HepG2 (cell line): ENCODE data around the gene FLAD1. TPM values are rescaled to one million over a fixed set of nuclear protein-coding genes. Genes with fewer than 3 reads are reported as not detected.

Experiments used
- ARNT2 ChIP-seq: sonication (generic); formaldehyde crosslinking; IDR thresholded peaks from 2 replicates; pipeline ENCODE4 v1.8.0; 2022; ENCODE audit warnings: mild to moderate bottlenecking, low read depth, missing genetic modification reagents, moderate library complexity
- BRCA1 ChIP-seq: sonication (generic); formaldehyde crosslinking; IDR thresholded peaks from 2 replicates; pipeline ENCODE4 v1.4.0; 2020; ENCODE audit warnings: missing genetic modification reagents
- CHD4 ChIP-seq: fragments of 200-600 bp; sonication (generic); IDR thresholded peaks from 2 replicates; pipeline ENCODE4 v1.7.0; 2017; ENCODE audit warnings: mild to moderate bottlenecking, low read length, borderline replicate concordance
- KAT7 ChIP-seq: IDR thresholded peaks from 2 replicates; pipeline ENCODE4 v1.6.1; 2018; ENCODE audit warnings: borderline replicate concordance, missing compliant biosample characterization
- KDM1A ChIP-seq: IDR thresholded peaks from 2 replicates; pipeline ENCODE4 v1.6.1; 2016; ENCODE audit warnings: missing compliant biosample characterization
- MLLT10 ChIP-seq: sonication (generic); formaldehyde crosslinking; IDR thresholded peaks from 2 replicates; pipeline ENCODE4 v1.4.0; 2020; ENCODE audit warnings: missing genetic modification reagents
- RARG ChIP-seq: sonication (generic); formaldehyde crosslinking; IDR thresholded peaks from 2 replicates; pipeline ENCODE4 v1.4.0; 2020; ENCODE audit warnings: low read depth, mild to moderate bottlenecking, missing genetic modification reagents
- REXO4 ChIP-seq: sonication (generic); formaldehyde crosslinking; IDR thresholded peaks from 2 replicates; pipeline ENCODE4 v1.8.0; 2022; ENCODE audit warnings: missing genetic modification reagents, mild to moderate bottlenecking, borderline replicate concordance
- SAFB2 ChIP-seq: sonication (generic); formaldehyde crosslinking; IDR thresholded peaks from 2 replicates; pipeline ENCODE4 v1.5.1; 2020; ENCODE audit warnings: missing genetic modification reagents, low read depth, mild to moderate bottlenecking, borderline replicate concordance
- TCF7L2 ChIP-seq: IDR thresholded peaks from 2 replicates; pipeline ENCODE4 v1.6.1; 2011; ENCODE audit warnings: mild to moderate bottlenecking, low read depth, low read length, moderate library complexity
- TEAD3 ChIP-seq: optimal IDR thresholded peaks from 2 replicates; pipeline ENCODE3; 2016; ENCODE audit warnings: borderline replicate concordance
- ZBTB42 ChIP-seq: sonication (generic); formaldehyde crosslinking; IDR thresholded peaks from 2 replicates; pipeline ENCODE4 v1.5.0; 2020; ENCODE audit warnings: mild to moderate bottlenecking, missing genetic modification reagents
- ZC3H13 ChIP-seq: sonication (generic); formaldehyde crosslinking; IDR thresholded peaks from 2 replicates; pipeline ENCODE4 v1.8.1; 2023; ENCODE audit warnings: mild to moderate bottlenecking, missing genetic modification reagents, moderate library complexity
- ZNF253 ChIP-seq: sonication (generic); formaldehyde crosslinking; IDR thresholded peaks from 2 replicates; pipeline ENCODE4 v1.8.0; 2022; ENCODE audit warnings: mild to moderate bottlenecking, missing genetic modification reagents, borderline replicate concordance
- ZNF44 ChIP-seq: sonication (generic); formaldehyde crosslinking; IDR thresholded peaks from 2 replicates; pipeline ENCODE4 v1.5.1; 2020; ENCODE audit warnings: mild to moderate bottlenecking, missing genetic modification reagents
- ZNF598 ChIP-seq: sonication (generic); formaldehyde crosslinking; IDR thresholded peaks from 2 replicates; pipeline ENCODE4 v1.5.1; 2020; ENCODE audit warnings: mild to moderate bottlenecking, missing genetic modification reagents, borderline replicate concordance
- ZNF614 ChIP-seq: IDR thresholded peaks from 2 replicates; pipeline ENCODE4 v1.6.1; 2018; ENCODE audit warnings: missing biosample characterization, missing genetic modification reagents, inconsistent platforms, borderline replicate concordance
- ZNF772 ChIP-seq: sonication (generic); formaldehyde crosslinking; IDR thresholded peaks from 2 replicates; pipeline ENCODE4 v1.5.0; 2020; ENCODE audit warnings: mild to moderate bottlenecking, missing genetic modification reagents
- ZNF841 ChIP-seq: sonication (generic); formaldehyde crosslinking; IDR thresholded peaks from 2 replicates; pipeline ENCODE4 v1.8.1; 2023; ENCODE audit warnings: missing genetic modification reagents, borderline replicate concordance
- ZNF891 ChIP-seq: sonication (generic); formaldehyde crosslinking; IDR thresholded peaks from 2 replicates; pipeline ENCODE4 v1.5.0; 2020; ENCODE audit warnings: mild to moderate bottlenecking, missing genetic modification reagents
- ZSCAN29 ChIP-seq: sonication (generic); formaldehyde crosslinking; conservative IDR thresholded peaks from 2 replicates; pipeline ENCODE4 v1.4.0; 2020; ENCODE audit warnings: mild to moderate bottlenecking, missing genetic modification reagents
- polyA plus RNA-seq, 8 experiments: library from polyadenylated mRNA; depleted of rRNA in 3 of 8; stranded (reverse) in 7 of 8; unstranded in 1 of 8; fragments of >200 nt; fragmentation: Illumina TruSeq in 4 of 8; extraction: Trizol in 4 of 8; gene quantifications; 2 replicates each; pipeline versions ENCODE4 v1.2.1 to v1.2.3, GENCODE V29; 2011 to 2016; ENCODE audit warnings: low read depth in 4 of 8, missing spikeins in 1 of 8, mixed read lengths in 1 of 8; ENCODE audit not compliant: insufficient read depth in 1 of 8
- total RNA-seq, 5 experiments: library from RNA; depleted of rRNA; stranded (reverse); fragments of >200 nt; fragmentation: Illumina TruSeq; extraction: Trizol; gene quantifications; 2 replicates each; pipeline ENCODE4 v1.2.3, GENCODE V29; 2016; ENCODE audit warnings: low read depth in 1 of 5
- TF ChIP-seq, protein P1 (sequence below): sonication (generic); formaldehyde crosslinking; IDR thresholded peaks from 2 replicates; pipeline ENCODE4 v1.5.0; 2020; ENCODE audit warnings: mild to moderate bottlenecking, missing genetic modification reagents, borderline replicate concordance
- TF ChIP-seq, protein P2 (sequence below): conservative IDR thresholded peaks from 2 replicates; pipeline ENCODE4 v1.6.1; 2018; ENCODE audit warnings: missing genetic modification reagents
- TF ChIP-seq, protein P3 (sequence below): sonication (generic); formaldehyde crosslinking; IDR thresholded peaks from 2 replicates; pipeline ENCODE4 v1.4.0; 2020; ENCODE audit warnings: mild to moderate bottlenecking, missing genetic modification reagents

Gene FLAD1
- total and polyA plus RNA-seq, 2 of the 13 experiments (the other 11 are each of a cell fraction or from before 2014, with no cell fraction given): 25.9 to 32.8 TPM

DNA sequence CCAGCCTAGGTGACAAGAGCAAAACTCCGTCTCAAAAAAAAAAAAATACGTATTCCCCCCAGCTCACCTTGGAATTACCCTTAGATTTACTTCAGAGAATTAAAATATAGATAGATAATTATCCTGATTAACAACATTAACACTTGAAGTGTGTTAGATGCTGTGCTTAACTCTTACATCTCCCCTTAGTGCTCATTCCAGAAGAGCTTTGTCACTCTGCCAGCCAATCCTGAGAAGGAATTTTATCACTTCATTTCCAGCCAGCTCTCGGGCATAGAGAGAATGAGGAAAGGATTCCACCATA, 11.0 kb upstream of the FLAD1 start (continued):
- TF ChIP-seq, protein P1, sequence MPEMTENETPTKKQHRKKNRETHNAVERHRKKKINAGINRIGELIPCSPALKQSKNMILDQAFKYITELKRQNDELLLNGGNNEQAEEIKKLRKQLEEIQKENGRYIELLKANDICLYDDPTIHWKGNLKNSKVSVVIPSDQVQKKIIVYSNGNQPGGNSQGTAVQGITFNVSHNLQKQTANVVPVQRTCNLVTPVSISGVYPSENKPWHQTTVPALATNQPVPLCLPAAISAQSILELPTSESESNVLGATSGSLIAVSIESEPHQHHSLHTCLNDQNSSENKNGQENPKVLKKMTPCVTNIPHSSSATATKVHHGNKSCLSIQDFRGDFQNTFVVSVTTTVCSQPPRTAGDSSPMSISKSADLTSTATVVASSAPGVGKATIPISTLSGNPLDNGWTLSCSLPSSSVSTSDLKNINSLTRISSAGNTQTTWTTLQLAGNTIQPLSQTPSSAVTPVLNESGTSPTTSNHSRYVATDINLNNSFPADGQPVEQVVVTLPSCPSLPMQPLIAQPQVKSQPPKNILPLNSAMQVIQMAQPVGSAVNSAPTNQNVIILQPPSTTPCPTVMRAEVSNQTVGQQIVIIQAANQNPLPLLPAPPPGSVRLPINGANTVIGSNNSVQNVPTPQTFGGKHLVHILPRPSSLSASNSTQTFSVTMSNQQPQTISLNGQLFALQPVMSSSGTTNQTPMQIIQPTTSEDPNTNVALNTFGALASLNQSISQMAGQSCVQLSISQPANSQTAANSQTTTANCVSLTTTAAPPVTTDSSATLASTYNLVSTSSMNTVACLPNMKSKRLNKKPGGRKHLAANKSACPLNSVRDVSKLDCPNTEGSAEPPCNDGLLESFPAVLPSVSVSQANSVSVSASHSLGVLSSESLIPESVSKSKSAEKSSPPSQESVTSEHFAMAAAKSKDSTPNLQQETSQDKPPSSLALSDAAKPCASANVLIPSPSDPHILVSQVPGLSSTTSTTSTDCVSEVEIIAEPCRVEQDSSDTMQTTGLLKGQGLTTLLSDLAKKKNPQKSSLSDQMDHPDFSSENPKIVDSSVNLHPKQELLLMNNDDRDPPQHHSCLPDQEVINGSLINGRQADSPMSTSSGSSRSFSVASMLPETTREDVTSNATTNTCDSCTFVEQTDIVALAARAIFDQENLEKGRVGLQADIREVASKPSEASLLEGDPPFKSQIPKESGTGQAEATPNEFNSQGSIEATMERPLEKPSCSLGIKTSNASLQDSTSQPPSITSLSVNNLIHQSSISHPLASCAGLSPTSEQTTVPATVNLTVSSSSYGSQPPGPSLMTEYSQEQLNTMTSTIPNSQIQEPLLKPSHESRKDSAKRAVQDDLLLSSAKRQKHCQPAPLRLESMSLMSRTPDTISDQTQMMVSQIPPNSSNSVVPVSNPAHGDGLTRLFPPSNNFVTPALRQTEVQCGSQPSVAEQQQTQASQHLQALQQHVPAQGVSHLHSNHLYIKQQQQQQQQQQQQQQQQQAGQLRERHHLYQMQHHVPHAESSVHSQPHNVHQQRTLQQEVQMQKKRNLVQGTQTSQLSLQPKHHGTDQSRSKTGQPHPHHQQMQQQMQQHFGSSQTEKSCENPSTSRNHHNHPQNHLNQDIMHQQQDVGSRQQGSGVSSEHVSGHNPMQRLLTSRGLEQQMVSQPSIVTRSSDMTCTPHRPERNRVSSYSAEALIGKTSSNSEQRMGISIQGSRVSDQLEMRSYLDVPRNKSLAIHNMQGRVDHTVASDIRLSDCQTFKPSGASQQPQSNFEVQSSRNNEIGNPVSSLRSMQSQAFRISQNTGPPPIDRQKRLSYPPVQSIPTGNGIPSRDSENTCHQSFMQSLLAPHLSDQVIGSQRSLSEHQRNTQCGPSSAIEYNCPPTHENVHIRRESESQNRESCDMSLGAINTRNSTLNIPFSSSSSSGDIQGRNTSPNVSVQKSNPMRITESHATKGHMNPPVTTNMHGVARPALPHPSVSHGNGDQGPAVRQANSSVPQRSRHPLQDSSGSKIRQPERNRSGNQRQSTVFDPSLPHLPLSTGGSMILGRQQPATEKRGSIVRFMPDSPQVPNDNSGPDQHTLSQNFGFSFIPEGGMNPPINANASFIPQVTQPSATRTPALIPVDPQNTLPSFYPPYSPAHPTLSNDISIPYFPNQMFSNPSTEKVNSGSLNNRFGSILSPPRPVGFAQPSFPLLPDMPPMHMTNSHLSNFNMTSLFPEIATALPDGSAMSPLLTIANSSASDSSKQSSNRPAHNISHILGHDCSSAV (CRISPR knock-in tag): no peak
- TF ChIP-seq ZNF253 (CRISPR knock-in tag): no peak
- no peak for TF ChIP-seq REXO4 (CRISPR knock-in tag)
- no peak for TF ChIP-seq ZBTB42 (CRISPR knock-in tag)
- TF ChIP-seq ARNT2: 0 out of 2 replicates have a peak, but pooled peaks have one; percentile 3
- TF ChIP-seq ZSCAN29: no peak
- TF ChIP-seq SAFB2 (CRISPR knock-in tag): peak; percentile 38; the same call in 1 of the 2 replicates
- no peak for TF ChIP-seq ZC3H13 (CRISPR knock-in tag)
- TF ChIP-seq RARG: no peak
- no peak for TF ChIP-seq ZNF44 (CRISPR knock-in tag)
- TF ChIP-seq, protein P2, sequence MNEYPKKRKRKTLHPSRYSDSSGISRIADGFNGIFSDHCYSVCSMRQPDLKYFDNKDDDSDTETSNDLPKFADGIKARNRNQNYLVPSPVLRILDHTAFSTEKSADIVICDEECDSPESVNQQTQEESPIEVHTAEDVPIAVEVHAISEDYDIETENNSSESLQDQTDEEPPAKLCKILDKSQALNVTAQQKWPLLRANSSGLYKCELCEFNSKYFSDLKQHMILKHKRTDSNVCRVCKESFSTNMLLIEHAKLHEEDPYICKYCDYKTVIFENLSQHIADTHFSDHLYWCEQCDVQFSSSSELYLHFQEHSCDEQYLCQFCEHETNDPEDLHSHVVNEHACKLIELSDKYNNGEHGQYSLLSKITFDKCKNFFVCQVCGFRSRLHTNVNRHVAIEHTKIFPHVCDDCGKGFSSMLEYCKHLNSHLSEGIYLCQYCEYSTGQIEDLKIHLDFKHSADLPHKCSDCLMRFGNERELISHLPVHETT (CRISPR knock-in tag): no peak
- TF ChIP-seq KDM1A (CRISPR knock-in tag): no peak
- TF ChIP-seq ZNF614 (CRISPR knock-in tag): no peak
- TF ChIP-seq CHD4: no peak
- TF ChIP-seq ZNF891 (CRISPR knock-in tag): no peak
- TF ChIP-seq MLLT10 (CRISPR knock-in tag): no peak
- no peak for TF ChIP-seq ZNF598
- TF ChIP-seq KAT7 (CRISPR knock-in tag): no peak
- TF ChIP-seq ZNF772 (CRISPR knock-in tag): no peak
- TF ChIP-seq ZNF841 (CRISPR knock-in tag): no peak
- TF ChIP-seq TEAD3 (CRISPR knock-in tag): no peak
- TF ChIP-seq BRCA1 (CRISPR knock-in tag): no peak
- TF ChIP-seq, protein P3, sequence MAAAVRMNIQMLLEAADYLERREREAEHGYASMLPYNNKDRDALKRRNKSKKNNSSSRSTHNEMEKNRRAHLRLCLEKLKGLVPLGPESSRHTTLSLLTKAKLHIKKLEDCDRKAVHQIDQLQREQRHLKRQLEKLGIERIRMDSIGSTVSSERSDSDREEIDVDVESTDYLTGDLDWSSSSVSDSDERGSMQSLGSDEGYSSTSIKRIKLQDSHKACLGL (CRISPR knock-in tag): no peak
- no peak for TF ChIP-seq TCF7L2
